GM19025 (cell line): Measurements from ENCODE around the gene KIR2DL3.
"Not testable (repeated sequence)": the region's sequence is repeated elsewhere in the genome, so short reads cannot be mapped to it uniquely, and the experiment has no call there.

Source experiments
- ATAC-seq: cut with Tn5 transposase; IDR thresholded peaks from one replicate; pipeline ENCODE4 v1.9.1; 2021; ENCODE audit warnings: mild to moderate bottlenecking, low read depth, moderate library complexity; ENCODE audit not compliant: unreplicated experiment

Gene KIR2DL3

GRCh38 chr19:54738306-54738705 lies at the start of gene KIR2DL3:
Gene KIR2DL3, plus strand, starts transcription at chr19:54738513. Its CDS starts 33 bp downstream, at chr19:54738546.
- ATAC-seq = not testable (repeated sequence)

- no peak for ATAC-seq
Observed at GRCh38 chr19:54691582-54692297, 46.6 kb upstream of the KIR2DL3 start.

GRCh38 chr19:54692298-54692615 lies 46.1 kb upstream of the KIR2DL3 start:
- ATAC-seq = no peak

GRCh38 chr19:54694648-54695047 lies 43.7 kb upstream of the KIR2DL3 start:
- no peak for ATAC-seq

- ATAC-seq = no peak
Observed at GRCh38 chr19:54696117-54696548, 42.2 kb upstream of the KIR2DL3 start.

- no peak for ATAC-seq
Observed at GRCh38 chr19:54696766-54697165, 41.5 kb upstream of the KIR2DL3 start.

- not testable (repeated sequence) for ATAC-seq
Observed at GRCh38 chr19:54697716-54698115, 40.6 kb upstream of the KIR2DL3 start.

- no peak for ATAC-seq
Observed at GRCh38 chr19:54704928-54705327, 33.4 kb upstream of the KIR2DL3 start.

GRCh38 chr19:54707962-54708361 lies 30.4 kb upstream of the KIR2DL3 start:
- no peak for ATAC-seq

- ATAC-seq = no peak
Observed at GRCh38 chr19:54708781-54709180, 29.5 kb upstream of the KIR2DL3 start.

GRCh38 chr19:54709212-54709948 lies 28.9 kb upstream of the KIR2DL3 start:
- no peak for ATAC-seq

- ATAC-seq = not testable (repeated sequence)
Observed at GRCh38 chr19:54709956-54710355, 28.4 kb upstream of the KIR2DL3 start.

GRCh38 chr19:54724142-54724541 lies 14.2 kb upstream of the KIR2DL3 start, which contains the start of gene KIR3DL3:
Gene KIR3DL3, plus strand, starts transcription at chr19:54724442. Its CDS starts 55 bp downstream, at chr19:54724497.
- no peak for ATAC-seq

GRCh38 chr19:54724644-54725043 lies 13.7 kb upstream of the KIR2DL3 start:
- no peak for ATAC-seq

- ATAC-seq = no peak
Observed at GRCh38 chr19:54725321-54725720, 13.0 kb upstream of the KIR2DL3 start.

GRCh38 chr19:54727562-54727961 lies 10.8 kb upstream of the KIR2DL3 start:
- ATAC-seq = no peak

- no peak for ATAC-seq
Observed at GRCh38 chr19:54728167-54728566, 10.1 kb upstream of the KIR2DL3 start.

GRCh38 chr19:54729416-54730188 lies 8.7 kb upstream of the KIR2DL3 start:
- ATAC-seq = no peak

- ATAC-seq = no peak
Observed at GRCh38 chr19:54731191-54731590, 7.1 kb upstream of the KIR2DL3 start.

- no peak for ATAC-seq
Observed at GRCh38 chr19:54738715-54739114, 402 bp downstream of the KIR2DL3 start.
